PC-9 (cell line): ENCODE results near the gene AGBL4. TPM values are rescaled to one million over a fixed set of nuclear protein-coding genes. Genes with fewer than 3 reads are reported as not detected.

Experiments used
- BruUV-seq: library from RNA; stranded (reverse); fragments of 400-500 nt; replicated peaks from 2 replicates; lab custom pipeline; 2021; lab: Mats Ljungman, UMichigan
- CTCF ChIA-PET: fragments of 300-600 bp; sonication (Branson Sonifier 250); formaldehyde crosslinking; loops from one replicate; lab custom pipeline; 2022; ENCODE audit warnings: antibody characterized with exemption; lab: Charles Lee
- POLR2A ChIA-PET: fragments of 300-600 bp; sonication (Branson Sonifier 250); formaldehyde crosslinking; loops from one replicate; lab custom pipeline; 2022; ENCODE audit warnings: antibody characterized with exemption; ENCODE audit not compliant: unreplicated experiment; lab: Charles Lee
- DNase-seq, 2 experiments: peaks; one replicate each; pipeline versions ENCODE4 v3.0.0 to v3.0.0-alpha.2; 2015 to 2022; ENCODE audit warnings: mixed read lengths in 1 of 2
- H2AFZ ChIP-seq: fragments of 200-600 bp; sonication (generic); 2 replicates; pipeline ENCODE4 v1.8.1; 2017; ENCODE audit warnings: antibody characterized with exemption
- H3F3A ChIP-seq: fragments of 200-600 bp; sonication (generic); 2 replicates; pipeline ENCODE4 v1.8.1; 2017; ENCODE audit warnings: antibody characterized with exemption, mild to moderate bottlenecking, low read depth; ENCODE audit not compliant: insufficient read depth
- H3K27ac ChIP-seq: fragments of 200-600 bp; sonication (generic); 2 replicates; pipeline ENCODE4 v1.6.1; 2016; ENCODE audit warnings: mixed run types
- H3K27me3 ChIP-seq: fragments of 200-600 bp; sonication (generic); 2 replicates; pipeline ENCODE4 v1.6.1; 2016; ENCODE audit warnings: low read depth, mixed run types; ENCODE audit not compliant: insufficient read depth
- H3K36me3 ChIP-seq: fragments of 200-600 bp; sonication (generic); 2 replicates; pipeline ENCODE4 v1.6.1; 2016; ENCODE audit warnings: low read depth, mixed run types
- H3K4me1 ChIP-seq: fragments of 200-600 bp; sonication (generic); replicated peaks from 2 replicates; pipeline ENCODE4 v1.6.1; 2016; ENCODE audit warnings: mixed run types; ENCODE audit not compliant: insufficient read depth
- H3K4me2 ChIP-seq: fragments of 200-600 bp; sonication (generic); 2 replicates; pipeline ENCODE4 v1.6.1; 2017; ENCODE audit warnings: mixed run types
- H3K4me3 ChIP-seq: fragments of 200-600 bp; sonication (generic); 2 replicates; pipeline ENCODE4 v1.6.1; 2016; ENCODE audit warnings: mixed run types
- H3K79me2 ChIP-seq: fragments of 200-600 bp; sonication (generic); 2 replicates; pipeline ENCODE4 v1.6.1; 2017; ENCODE audit warnings: low read depth, mixed run types
- H3K9me2 ChIP-seq: fragments of 200-600 bp; sonication (generic); 2 replicates; pipeline ENCODE4 v1.8.1; 2017; ENCODE audit warnings: mild to moderate bottlenecking; ENCODE audit not compliant: insufficient read depth
- H3K9me3 ChIP-seq: fragments of 200-600 bp; sonication (generic); 2 replicates; pipeline ENCODE4 v1.8.1; 2016; ENCODE audit warnings: low read depth; ENCODE audit not compliant: insufficient read depth
- H4K20me1 ChIP-seq: fragments of 200-600 bp; sonication (generic); 2 replicates; pipeline ENCODE4 v1.8.1; 2017; ENCODE audit not compliant: insufficient read depth
- CTCF ChIP-seq: fragments of 200-600 bp; sonication (generic); conservative IDR thresholded peaks from 2 replicates; pipeline ENCODE4 v1.6.1; 2017; ENCODE audit warnings: mixed run types, antibody characterized with exemption, mild to moderate bottlenecking, moderate library complexity
- EZH2 ChIP-seq: fragments of 200-600 bp; sonication (generic); IDR thresholded peaks from 2 replicates; pipeline ENCODE4 v1.8.0; 2017; ENCODE audit warnings: antibody characterized with exemption, low read depth
- intact Hi-C: fragments of 100-400 bp; cut with micrococcal nuclease; formaldehyde crosslinking; loops from one replicate; pipeline ENCODE4 v1.10.0; 2022; ENCODE audit not compliant: unreplicated experiment
- total RNA-seq: library from RNA; stranded (reverse); gene quantifications from 2 replicates; pipeline ENCODE4 v1.2.3, GENCODE V29; 2021

AGBL4 gene
- total RNA-seq, 1 experiment from 2014 or later, result not detected

- Histone ChIP-seq H3K27me3 (no peaks in the 10 kb centered on the region), H3K9me2 (no peaks in the 10 kb centered on the region), H3K36me3 (no peaks in the 10 kb centered on the region), H3K79me2 (no peaks in the 10 kb centered on the region), H3K9me3 (no peaks in the 10 kb centered on the region), H3F3A (no peaks in the 10 kb centered on the region), H3K27ac (no peak overlapping the region), H4K20me1 (no peaks in the 10 kb centered on the region), H2AFZ (no peak overlapping the region), H3K4me1 (no peaks in the 10 kb centered on the region), H3K4me2 (no peak overlapping the region), H3K4me3 (no peak overlapping the region)
- no peak for DNase-seq
- intact Hi-C loops, result no loop called here
- TF ChIP-seq CTCF (no peak), EZH2 (no peak)
- BruUV-seq, result no TSS peak
- ChIA-PET CTCF (no interaction called here), POLR2A (interaction anchor here (0.5 kb wide), 1 partner anchor 215 kb away, joined by 3 read pairs; no protein-coding TSS in a partner anchor)
These were observed 1343.2 kb downstream of the AGBL4 start for GRCh38 chr1:48680411-48681035.

GRCh38 chr1:48679859-48680258 lies 1343.9 kb downstream of the AGBL4 start:
- CTCF ChIA-PET, result no interaction called here
- intact Hi-C loops, result loop anchor here (5.0 kb wide), 1 partner anchor 1667 kb away; no protein-coding TSS in a partner anchor
- H3K4me1 ChIP-seq, result no peaks in the 10 kb centered on the region
- no peak overlapping the region for H3K27ac ChIP-seq
- no peak overlapping the region for H2AFZ ChIP-seq
- H3F3A ChIP-seq, result no peaks in the 10 kb centered on the region
- no peaks in the 10 kb centered on the region for H4K20me1 ChIP-seq
- 0 out of 2 replicates have a peak, but pooled peaks cover 3% of the 10 kb centered on the region for H3K27me3 ChIP-seq
- H3K36me3 ChIP-seq, result no peaks in the 10 kb centered on the region
- no peaks in the 10 kb centered on the region for H3K9me3 ChIP-seq
- H3K9me2 ChIP-seq, result no peaks in the 10 kb centered on the region
- TF ChIP-seq EZH2 (no peak), CTCF (no peak)
- DNase-seq, result no peak
- H3K4me3 ChIP-seq, result no peak overlapping the region
- no peaks in the 10 kb centered on the region for H3K79me2 ChIP-seq
- no TSS peak for BruUV-seq
- H3K4me2 ChIP-seq, result no peak overlapping the region
- POLR2A ChIA-PET, result interaction anchor here (0.5 kb wide), 1 partner anchor 216 kb away, joined by 3 read pairs; no protein-coding TSS in a partner anchor

- no TSS peak for BruUV-seq
These were observed 1344.8 kb downstream of the AGBL4 start for GRCh38 chr1:48678710-48679505.

More at GRCh38 chr1:48678710-48679505, 1344.8 kb downstream of the AGBL4 start:
- ChIA-PET CTCF (no interaction called here), POLR2A (no interaction called here)
- no peak for DNase-seq
- Histone ChIP-seq H3K79me2 (no peaks in the 10 kb centered on the region), H3K4me2 (no peak overlapping the region), H3F3A (no peaks in the 10 kb centered on the region), H3K4me3 (no peak overlapping the region), H3K4me1 (no peaks in the 10 kb centered on the region), H3K9me3 (no peaks in the 10 kb centered on the region), H3K27ac (no peak overlapping the region), H3K36me3 (no peaks in the 10 kb centered on the region), H3K9me2 (no peaks in the 10 kb centered on the region), H4K20me1 (no peaks in the 10 kb centered on the region), H3K27me3 (peaks cover 6% of the 10 kb centered on the region), H2AFZ (no peak overlapping the region)
- TF ChIP-seq CTCF (no peak), EZH2 (no peak)
- intact Hi-C loops, result loop anchor here (5.0 kb wide), 1 partner anchor 1668 kb away; no protein-coding TSS in a partner anchor
